Right atrium auricular region (tissue), 2 donors: Measurements from ENCODE around the gene TSEN54. TPM values are rescaled to one million over a fixed set of nuclear protein-coding genes. Genes with fewer than 3 reads are reported as not detected.
A peak's percentile ranks its signal among the peaks of the same experiment; 100 is the strongest.

Source experiments
- DNase-seq: peaks from one replicate; pipeline ENCODE4 v3.0.0-alpha.2; 2019; ENCODE audit warnings: low spot score
- H3K27ac ChIP-seq, 2 donors: fragments of 200-600 bp; sonication (generic); 1 replicate in 1 of 2; 2 replicates in 1 of 2; pipeline ENCODE4 v1.5.1; 2016 to 2019
- H3K27me3 ChIP-seq, 2 donors: fragments of 200-600 bp; sonication (generic); one replicate each; pipeline versions ENCODE4 v1.5.1 to v1.6.0; 2017 to 2019
- H3K36me3 ChIP-seq: fragments of 200-600 bp; sonication (generic); one replicate; pipeline ENCODE4 v1.5.1; 2016
- H3K4me1 ChIP-seq, 2 donors: fragments of 200-600 bp; sonication (generic); one replicate each; pipeline versions ENCODE4 v1.5.1 to v1.6.0; 2017 to 2019
- H3K4me3 ChIP-seq, 2 donors: fragments of 200-600 bp; sonication (generic); 1 replicate in 1 of 2; 2 replicates in 1 of 2; pipeline ENCODE4 v1.5.1; 2017 to 2019; ENCODE audit warnings: mild to moderate bottlenecking in 1 of 2, moderate library complexity in 1 of 2
- H3K9me3 ChIP-seq, 2 donors: fragments of 200-600 bp; sonication (generic); one replicate each; pipeline ENCODE4 v1.5.1; 2019
- total RNA-seq, 2 donors: library from RNA; depleted of rRNA; stranded (reverse); fragments of >200 nt; gene quantifications; one replicate each; pipeline ENCODE4 v1.1.0, GENCODE V29; 2016
- TF ChIP-seq, protein P1 (sequence below), 2 donors: fragments of 200-600 bp; sonication (generic); IDR thresholded peaks; one replicate each; pipeline ENCODE4 v1.5.1; 2019; ENCODE audit warnings: antibody characterized with exemption in 2 of 2

TSEN54 gene
- total RNA-seq, 2 donors from 2014 or later: 9.6 to 13.8 TPM

DNA sequence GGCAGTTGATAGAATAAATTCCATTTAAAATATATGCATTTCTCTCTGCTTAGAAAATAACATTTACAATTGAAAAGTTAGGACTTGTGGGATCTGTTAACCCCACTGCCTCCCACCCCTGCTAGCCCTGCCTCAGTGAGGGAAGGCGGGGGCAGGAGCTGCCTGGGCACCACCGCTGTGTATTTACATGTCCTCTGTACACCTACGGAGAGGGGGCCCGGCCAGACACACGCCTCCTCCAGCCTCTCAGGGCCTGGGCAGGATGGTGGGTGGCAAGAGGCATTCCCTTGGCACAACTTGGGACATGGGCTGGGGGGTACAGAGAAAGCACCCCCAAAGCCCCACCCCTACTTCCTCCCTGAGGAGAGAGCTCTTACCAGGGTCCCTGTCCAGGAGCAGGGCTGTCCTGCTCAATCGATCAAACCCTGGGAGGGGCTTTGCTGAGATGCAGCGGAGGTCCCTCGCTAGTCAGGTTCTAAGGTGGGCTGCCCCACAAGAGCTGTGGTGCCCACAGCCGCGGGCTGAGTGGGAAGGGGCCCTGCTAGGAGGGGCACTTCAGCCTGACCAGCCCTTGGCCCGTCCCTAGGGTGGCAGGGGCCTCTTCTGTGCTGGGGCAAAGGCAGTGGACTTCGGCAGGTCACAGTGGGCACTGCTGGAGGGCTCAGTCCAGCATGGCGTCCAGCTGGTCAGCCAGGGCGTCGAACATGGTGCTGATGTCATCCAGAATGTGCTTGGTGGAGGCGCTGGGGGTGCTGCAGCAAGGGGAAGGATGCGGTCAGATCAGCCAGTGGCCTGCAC lies 15.7 kb upstream of the TSEN54 start:
- H3K27ac ChIP-seq: no peak overlapping the region
- DNase-seq: no peak
- no peak overlapping the region for H3K4me3 ChIP-seq
- TF ChIP-seq, protein P1, sequence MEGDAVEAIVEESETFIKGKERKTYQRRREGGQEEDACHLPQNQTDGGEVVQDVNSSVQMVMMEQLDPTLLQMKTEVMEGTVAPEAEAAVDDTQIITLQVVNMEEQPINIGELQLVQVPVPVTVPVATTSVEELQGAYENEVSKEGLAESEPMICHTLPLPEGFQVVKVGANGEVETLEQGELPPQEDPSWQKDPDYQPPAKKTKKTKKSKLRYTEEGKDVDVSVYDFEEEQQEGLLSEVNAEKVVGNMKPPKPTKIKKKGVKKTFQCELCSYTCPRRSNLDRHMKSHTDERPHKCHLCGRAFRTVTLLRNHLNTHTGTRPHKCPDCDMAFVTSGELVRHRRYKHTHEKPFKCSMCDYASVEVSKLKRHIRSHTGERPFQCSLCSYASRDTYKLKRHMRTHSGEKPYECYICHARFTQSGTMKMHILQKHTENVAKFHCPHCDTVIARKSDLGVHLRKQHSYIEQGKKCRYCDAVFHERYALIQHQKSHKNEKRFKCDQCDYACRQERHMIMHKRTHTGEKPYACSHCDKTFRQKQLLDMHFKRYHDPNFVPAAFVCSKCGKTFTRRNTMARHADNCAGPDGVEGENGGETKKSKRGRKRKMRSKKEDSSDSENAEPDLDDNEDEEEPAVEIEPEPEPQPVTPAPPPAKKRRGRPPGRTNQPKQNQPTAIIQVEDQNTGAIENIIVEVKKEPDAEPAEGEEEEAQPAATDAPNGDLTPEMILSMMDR (IDR thresholded peaks at IDR 0.05): no peak
- no peaks in the 10 kb centered on the region for H3K9me3 ChIP-seq
- H3K27me3 ChIP-seq: no peaks in the 10 kb centered on the region
- H3K4me1 ChIP-seq: peaks cover 0 to 44% of the 10 kb centered on the region in 2 donors
- H3K36me3 ChIP-seq: peaks cover 85% of the 10 kb centered on the region

DNA sequence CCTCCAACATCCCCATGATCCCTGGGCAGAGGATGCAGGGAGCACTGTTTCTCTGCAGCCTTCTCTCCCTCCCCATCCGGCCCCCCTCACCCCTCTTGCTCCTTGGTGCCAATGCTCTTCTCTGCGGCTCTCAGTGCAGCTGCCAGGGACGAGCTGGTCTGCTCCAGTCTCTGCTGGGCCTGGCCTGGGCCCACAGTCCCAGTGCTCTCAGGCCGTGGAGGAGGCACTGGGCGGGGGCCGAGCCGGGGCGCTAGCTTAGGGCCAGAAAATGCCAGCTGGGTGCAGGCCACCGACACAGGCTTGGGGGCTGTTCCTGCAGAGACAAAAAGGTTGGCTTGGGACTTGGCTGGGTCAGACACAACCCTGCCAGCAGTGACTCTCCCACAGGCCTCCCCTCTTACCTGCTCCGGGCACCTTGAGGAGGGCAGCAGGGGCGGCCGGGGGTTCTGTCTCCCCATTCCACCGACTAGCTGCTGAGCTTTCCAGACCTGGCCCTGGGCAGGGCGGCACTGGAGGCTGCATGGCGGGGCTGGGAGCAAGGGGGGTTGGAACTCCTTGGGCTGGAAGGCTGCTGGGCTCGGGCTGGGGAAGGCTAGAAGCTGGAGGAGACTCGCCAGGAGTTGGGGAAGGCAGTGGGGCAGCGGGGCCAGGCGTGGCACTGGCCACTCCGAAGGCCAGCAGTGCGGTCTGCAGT lies 14.8 kb upstream of the TSEN54 start:
- H3K4me3 ChIP-seq: no peak overlapping the region
- DNase-seq: no peak
- H3K27me3 ChIP-seq: no peaks in the 10 kb centered on the region
- H3K27ac ChIP-seq: peak overlapping the region; percentile 5 to 25
- no peaks in the 10 kb centered on the region for H3K9me3 ChIP-seq
- peaks cover 85% of the 10 kb centered on the region for H3K36me3 ChIP-seq
- TF ChIP-seq, protein P1 (IDR thresholded peaks at IDR 0.05): no peak
- peaks cover 0 to 44% of the 10 kb centered on the region in 2 donors for H3K4me1 ChIP-seq

DNA sequence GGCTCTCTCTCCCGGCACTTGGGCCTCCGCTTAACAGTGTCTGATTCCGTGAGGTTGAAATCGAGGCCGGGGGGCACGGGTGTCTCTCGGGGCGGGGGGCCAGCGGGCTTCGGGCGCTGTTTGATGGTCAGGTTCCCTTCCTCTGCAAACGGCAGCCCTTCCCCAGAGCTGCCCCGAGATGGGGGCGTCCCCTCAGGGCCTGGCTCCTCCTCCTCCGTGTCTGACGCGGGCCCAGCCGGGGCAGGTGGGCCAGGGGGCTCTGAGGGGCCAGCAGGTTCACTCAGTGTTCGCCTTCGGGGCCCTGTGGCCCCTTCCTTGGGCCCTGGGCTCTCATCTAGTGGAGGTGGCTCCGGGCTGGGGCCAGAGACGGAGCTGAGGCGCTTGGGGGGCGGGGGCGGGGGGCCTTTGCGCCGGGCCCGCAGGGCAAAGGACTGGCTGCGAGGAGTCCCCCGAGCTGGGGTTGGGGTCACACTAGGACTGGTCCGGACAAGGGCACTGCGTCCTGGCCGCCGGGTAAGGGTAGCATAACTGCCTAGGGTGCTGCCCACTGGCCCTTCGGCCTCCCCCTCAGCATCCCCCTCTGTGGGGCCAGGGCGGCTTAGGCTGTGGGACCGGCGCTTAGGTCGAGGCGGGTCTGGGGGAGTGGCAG lies 14.1 kb upstream of the TSEN54 start:
- Histone ChIP-seq H3K27ac (no peak overlapping the region), H3K27me3 (no peaks in the 10 kb centered on the region), H3K4me3 (no peak overlapping the region), H3K9me3 (no peaks in the 10 kb centered on the region), H3K4me1 (peaks cover 0 to 44% of the 10 kb centered on the region in 2 donors), H3K36me3 (peaks cover 85% of the 10 kb centered on the region)
- no peak for DNase-seq
- TF ChIP-seq, protein P1 (IDR thresholded peaks at IDR 0.05): no peak

DNA sequence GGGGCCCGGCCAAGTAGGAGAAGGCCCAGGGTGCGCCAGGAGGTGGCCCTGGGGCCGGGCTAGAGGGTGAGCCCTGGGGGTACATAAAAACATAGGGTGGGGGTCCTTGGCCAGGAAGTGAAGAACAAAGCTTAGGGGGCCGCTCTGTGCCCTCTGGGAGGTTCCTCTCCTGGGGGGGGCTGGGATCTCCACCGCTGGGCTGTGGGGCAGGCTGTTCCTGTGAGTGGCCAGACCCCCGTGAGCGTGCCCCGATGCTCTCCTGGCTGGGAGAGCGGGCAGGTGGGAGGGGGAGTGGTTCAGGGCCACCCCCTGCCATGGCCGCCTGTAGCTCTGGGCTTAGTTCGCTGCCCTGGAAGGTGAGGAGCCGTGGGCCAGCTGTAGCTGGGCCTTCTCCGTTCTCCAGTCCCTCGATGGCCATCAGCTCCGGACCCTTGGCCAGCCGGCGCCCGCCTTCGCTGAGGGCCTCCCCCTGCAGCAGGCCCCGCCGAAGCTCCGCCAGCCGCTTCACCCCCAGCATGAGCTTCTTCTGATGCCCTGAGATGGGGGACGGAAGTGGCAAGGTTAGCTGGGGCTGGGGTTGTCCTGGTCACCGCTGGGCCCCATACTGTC lies 13.5 kb upstream of the TSEN54 start:
- Histone ChIP-seq H3K36me3 (peaks cover 90% of the 10 kb centered on the region), H3K4me1 (peaks cover 0 to 44% of the 10 kb centered on the region in 2 donors), H3K27ac (no peak overlapping the region)

DNA sequence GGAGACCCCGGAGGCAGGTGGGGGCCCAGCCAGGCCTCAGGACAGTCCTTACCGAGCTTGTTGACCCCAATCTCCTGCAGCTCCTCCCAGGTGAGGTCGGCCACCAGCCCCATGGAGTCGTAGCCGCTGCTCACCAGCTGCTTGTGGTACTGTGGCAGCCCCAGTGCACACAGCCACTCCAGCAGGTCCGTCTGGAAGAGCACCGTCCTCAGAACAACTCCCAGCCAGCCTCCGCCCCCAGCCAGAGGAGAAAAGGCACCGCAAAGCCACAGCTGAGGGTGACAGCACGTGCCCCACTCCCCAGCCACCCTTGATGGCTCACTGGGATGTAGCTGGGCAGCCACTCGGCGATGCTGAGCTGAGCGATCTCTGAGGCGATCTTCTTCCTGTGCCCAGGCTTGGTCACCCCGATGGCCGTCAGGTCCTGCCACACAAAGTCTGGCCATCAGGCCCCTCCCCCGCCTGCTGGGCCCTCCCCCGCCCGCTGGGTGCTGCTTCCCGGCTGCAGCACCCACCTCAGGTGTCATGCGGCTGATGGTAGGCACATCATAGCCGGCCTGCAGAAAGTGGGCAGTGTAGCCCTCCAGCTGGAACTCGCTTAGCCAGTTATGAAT lies 12.9 kb upstream of the TSEN54 start:
- no peak overlapping the region for H3K27ac ChIP-seq
- TF ChIP-seq, protein P1 (IDR thresholded peaks at IDR 0.05): no peak
- H3K4me3 ChIP-seq: no peak overlapping the region
- H3K36me3 ChIP-seq: peaks cover 84% of the 10 kb centered on the region
- H3K27me3 ChIP-seq: no peaks in the 10 kb centered on the region
- H3K9me3 ChIP-seq: no peaks in the 10 kb centered on the region
- peaks cover 0 to 44% of the 10 kb centered on the region in 2 donors for H3K4me1 ChIP-seq
- DNase-seq: no peak

More for the DNA sequence above, 13.5 kb upstream of the TSEN54 start:
- Histone ChIP-seq H3K27me3 (no peaks in the 10 kb centered on the region), H3K9me3 (no peaks in the 10 kb centered on the region), H3K4me3 (no peak overlapping the region)
- no peak for DNase-seq
- TF ChIP-seq, protein P1 (IDR thresholded peaks at IDR 0.05): no peak
